ENCODE data around the gene ROR2.

DNA sequence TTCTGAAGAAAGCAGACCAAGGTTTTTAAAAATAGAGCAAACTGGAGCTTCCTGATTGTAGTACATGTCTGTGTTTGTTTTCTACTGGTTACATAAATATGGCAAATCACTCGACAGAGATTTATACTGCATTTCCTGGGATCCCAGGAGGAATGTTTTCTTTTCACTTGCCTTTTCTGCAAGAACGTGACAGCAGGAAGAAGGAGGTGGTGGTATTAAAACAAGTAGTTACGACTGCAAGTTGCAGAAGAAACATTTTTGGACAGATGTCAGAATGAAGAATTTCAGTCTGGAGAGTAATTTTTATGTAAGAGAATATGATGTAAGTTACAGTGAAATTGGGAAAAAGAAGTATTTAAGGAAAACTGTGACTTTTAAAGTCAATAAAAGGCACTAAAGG, 272.7 kb downstream of the ROR2 start:
- no peak for TF ChIP-seq CTCF (IDR thresholded peaks at IDR 0.05)
- TF ChIP-seq TCF7L2 (IDR thresholded peaks at IDR 0.05; ENCODE audit: low read depth, low read length) = no peak
- no peak for TF ChIP-seq SIN3A (IDR thresholded peaks at IDR 0.05; ENCODE audit: borderline replicate concordance, insufficient read depth, low read depth, low read length)

All from Panc1 (cell line).